ENCODE results near the gene CLEC4F. TPM values are rescaled to one million over a fixed set of nuclear protein-coding genes. Genes with fewer than 3 reads are reported as not detected.

The CLEC4F gene
- total RNA-seq, 1 experiment from 2014 or later: not detected

- TF ChIP-seq CTCF (conservative IDR thresholded peaks at IDR 0.05): no peak
- Histone ChIP-seq H2BK20ac (ENCODE audit: low read depth, low read length, poor library complexity, severe bottlenecking) (no peak overlapping the region), H3K4me1 (ENCODE audit: insufficient read depth, low read length) (peaks cover 2% of the 10 kb centered on the region; the same call in 1 of the 2 replicates), H2AFZ (ENCODE audit: low read length) (no peak overlapping the region), H4K20me1 (ENCODE audit: control insufficient read depth, insufficient read depth, insufficient read length) (no peaks in the 10 kb centered on the region), H3K9me3 (ENCODE audit: control insufficient read depth, low read depth, low read length) (no peaks in the 10 kb centered on the region), H2BK5ac (ENCODE audit: insufficient read length, low read length) (no peak overlapping the region), H3K14ac (ENCODE audit: insufficient read depth, low read length) (no peak overlapping the region), H3K4me2 (ENCODE audit: insufficient read depth, insufficient read length, low read length) (no peak overlapping the region), H4K91ac (ENCODE audit: insufficient read length, low read depth, low read length) (no peak overlapping the region), H3K56ac (ENCODE audit: insufficient read length, low read depth, low read length) (no peak overlapping the region), H3K18ac (ENCODE audit: insufficient read length, low read depth, low read length) (no peak overlapping the region), H3K79me1 (ENCODE audit: insufficient read depth, low read depth, low read length, poor library complexity, severe bottlenecking) (no peaks in the 10 kb centered on the region), H4K8ac (replicated peaks; ENCODE audit: insufficient read length, low read depth, low read length) (no peak overlapping the region), H3K27ac (ENCODE audit: insufficient read length, low read depth, low read length) (no peak overlapping the region), H3K79me2 (ENCODE audit: insufficient read depth, low read length) (no peaks in the 10 kb centered on the region), H3K23ac (ENCODE audit: insufficient read length, low read depth, low read length) (no peak overlapping the region), H2BK12ac (ENCODE audit: insufficient read length, low read depth, low read length) (no peak overlapping the region), H3K4ac (ENCODE audit: low read depth, low read length) (no peak overlapping the region), H3K27me3 (ENCODE audit: insufficient read depth, low read length) (no peaks in the 10 kb centered on the region), H3K23me2 (ENCODE audit: insufficient read length, low read depth, low read length, poor library complexity, severe bottlenecking) (no peaks in the 10 kb centered on the region), H2BK120ac (ENCODE audit: low read depth, low read length, poor library complexity, severe bottlenecking) (no peak overlapping the region), H4K5ac (ENCODE audit: insufficient read length, low read depth, low read length) (no peak overlapping the region), H3K9ac (ENCODE audit: extremely low read depth, insufficient read length, low read length) (no peak overlapping the region), H2BK15ac (ENCODE audit: low read depth, low read length) (no peak overlapping the region), H2AK5ac (ENCODE audit: insufficient read length, low read length) (no peak overlapping the region), H3T11ph (ENCODE audit: low read length) (no peak overlapping the region)
- Mint-ChIP-seq H3K4me1 (peaks cover 16 to 20% of the 10 kb centered on the region in 2 experiments), H3K36me3 (ENCODE audit: insufficient read depth in 1 of 3, low read depth in 3 of 3) (no peaks in the 10 kb centered on the region), H3K9me3 (no peaks in the 10 kb centered on the region), H3K27ac (no peak overlapping the region), H3K4me3 (no peak overlapping the region), H3K27me3 (ENCODE audit: low read depth) (peaks cover 51% of the 10 kb centered on the region)
- no CpG with 5 or more reads among the region's 2 CpGs for WGBS (ENCODE audit: extremely low coverage, insufficient read length, low lambda C conversion rate)
- no peak for DNase-seq
Measured at GRCh38 chr2:70832386-70832785, 12.0 kb upstream of the CLEC4F start.
